HEK293T (cell line): ENCODE measurements around the gene PAX4.
A peak's percentile ranks its signal among the peaks of the same experiment; 100 is the strongest.

Experiments
- CTCF ChIA-PET: fragments of 350-600 bp; formaldehyde crosslinking; extraction: SDS; loops from one replicate; lab custom pipeline; 2021; ENCODE audit warnings: antibody characterized with exemption, inconsistent platforms; lab: Yijun Ruan, JAX
- POLR2A ChIA-PET: fragments of 350-600 bp; formaldehyde crosslinking; extraction: SDS; loops from one replicate; lab custom pipeline; 2020; ENCODE audit warnings: antibody characterized with exemption, inconsistent platforms; lab: Yijun Ruan, JAX
- DNase-seq: peaks from one replicate; pipeline ENCODE4 v3.0.0; 2012; ENCODE audit warnings: mixed read lengths; ENCODE audit errors: extremely low spot score
- ARNT ChIP-seq: fragments of 450-650 bp; IDR thresholded peaks from 2 replicates; pipeline ENCODE4 v1.6.1; 2017; ENCODE audit warnings: mild to moderate bottlenecking
- BHLHE40 ChIP-seq: fragments of 450-650 bp; IDR thresholded peaks from 2 replicates; pipeline ENCODE4 v1.6.1; 2016; ENCODE audit warnings: mild to moderate bottlenecking, moderate library complexity, borderline replicate concordance
- CTBP1 ChIP-seq: fragments of 450-650 bp; IDR thresholded peaks from 2 replicates; pipeline ENCODE4 v1.6.1; 2016; ENCODE audit warnings: borderline replicate concordance
- ELF4 ChIP-seq: fragments of 450-650 bp; IDR thresholded peaks from 2 replicates; pipeline ENCODE4 v1.6.1; 2017; ENCODE audit warnings: antibody characterized with exemption
- FOXA1 ChIP-seq: fragments of 450-650 bp; IDR thresholded peaks from 2 replicates; pipeline ENCODE4 v1.6.1; 2016; ENCODE audit warnings: mild to moderate bottlenecking
- FOXK2 ChIP-seq: fragments of 450-650 bp; IDR thresholded peaks from 2 replicates; pipeline ENCODE4 v1.6.1; 2016; ENCODE audit warnings: mild to moderate bottlenecking
- FOXM1 ChIP-seq: fragments of 450-650 bp; IDR thresholded peaks from 2 replicates; pipeline ENCODE4 v1.6.1; 2017; ENCODE audit warnings: mild to moderate bottlenecking, borderline replicate concordance
- HDGF ChIP-seq: fragments of 450-650 bp; IDR thresholded peaks from 2 replicates; pipeline ENCODE4 v1.6.1; 2017; ENCODE audit warnings: antibody characterized with exemption, borderline replicate concordance
- L3MBTL2 ChIP-seq: fragments of 450-650 bp; conservative IDR thresholded peaks from 2 replicates; pipeline ENCODE4 v1.6.1; 2016; ENCODE audit warnings: mild to moderate bottlenecking
- LEF1 ChIP-seq: fragments of 450-650 bp; IDR thresholded peaks from 2 replicates; pipeline ENCODE4 v1.6.1; 2017; ENCODE audit warnings: mild to moderate bottlenecking, borderline replicate concordance
- NFRKB ChIP-seq: fragments of 450-650 bp; IDR thresholded peaks from 2 replicates; pipeline ENCODE4 v1.6.1; 2016; ENCODE audit warnings: mild to moderate bottlenecking, moderate library complexity
- SP1 ChIP-seq: fragments of 450-650 bp; IDR thresholded peaks from 2 replicates; pipeline ENCODE4 v1.6.1; 2017
- SUZ12 ChIP-seq: fragments of 450-650 bp; IDR thresholded peaks from 2 replicates; pipeline ENCODE4 v1.6.1; 2016; ENCODE audit warnings: mild to moderate bottlenecking
- TARDBP ChIP-seq: fragments of 450-650 bp; IDR thresholded peaks from 2 replicates; pipeline ENCODE4 v1.6.1; 2016
- ZNF384 ChIP-seq: fragments of 450-650 bp; IDR thresholded peaks from 2 replicates; pipeline ENCODE4 v1.6.1; 2016
- TF ChIP-seq, protein P1 (sequence below): fragments of 450-650 bp; IDR thresholded peaks from 2 replicates; pipeline ENCODE4 v1.6.1; 2016

Gene PAX4

DNA sequence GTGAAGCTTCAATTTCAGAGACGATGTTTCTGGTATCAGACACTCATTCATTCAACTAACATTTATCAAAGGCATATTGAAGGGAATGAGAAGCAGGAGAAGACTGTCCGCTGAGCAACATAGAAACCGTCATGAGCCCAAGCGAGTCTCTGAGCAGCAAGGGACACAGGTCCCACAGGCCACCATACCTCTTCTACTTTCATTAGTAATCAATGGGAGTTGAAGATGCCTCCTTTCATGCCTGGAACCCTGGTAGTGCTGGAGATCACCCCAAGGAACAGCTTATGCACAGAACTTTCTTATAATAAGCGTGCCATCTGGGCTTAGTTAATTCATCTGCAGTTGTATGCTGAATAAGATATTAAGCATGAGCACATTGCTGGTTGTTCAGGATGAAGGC lies 1.2 kb downstream of the PAX4 start:
- ChIA-PET CTCF (no interaction called here), POLR2A (no interaction called here)
- TF ChIP-seq NFRKB = no peak
- TF ChIP-seq HDGF = no peak
- no peak for DNase-seq

DNA sequence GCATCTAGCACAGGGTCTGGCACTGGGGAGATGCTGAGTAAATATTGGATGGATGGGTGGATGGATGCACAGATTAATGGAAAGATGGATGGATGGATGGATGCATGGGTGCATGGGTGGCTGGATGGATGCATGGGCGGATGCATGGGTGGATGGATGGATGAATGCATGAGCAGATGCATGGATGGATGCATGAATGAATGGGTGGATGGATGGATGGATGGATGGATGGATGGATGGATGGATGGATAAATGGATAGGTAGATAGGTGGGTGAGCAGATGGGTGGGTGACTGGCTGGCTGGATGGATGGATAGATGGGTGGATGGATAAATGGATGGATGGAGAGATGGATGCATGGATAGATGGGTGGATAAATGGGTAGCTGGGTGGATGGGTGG lies 5.7 kb downstream of the PAX4 start:
- TF ChIP-seq ZNF384 (no peak), FOXK2 (no peak), BHLHE40 (no peak), LEF1 (no peak), HDGF (no peak), ARNT (no peak), L3MBTL2 (no peak), FOXA1 (no peak), SP1 (no peak), NFRKB (no peak), CTBP1 (no peak), ELF4 (no peak), TARDBP (no peak), SUZ12 (no peak), FOXM1 (no peak)
- TF ChIP-seq, protein P1, sequence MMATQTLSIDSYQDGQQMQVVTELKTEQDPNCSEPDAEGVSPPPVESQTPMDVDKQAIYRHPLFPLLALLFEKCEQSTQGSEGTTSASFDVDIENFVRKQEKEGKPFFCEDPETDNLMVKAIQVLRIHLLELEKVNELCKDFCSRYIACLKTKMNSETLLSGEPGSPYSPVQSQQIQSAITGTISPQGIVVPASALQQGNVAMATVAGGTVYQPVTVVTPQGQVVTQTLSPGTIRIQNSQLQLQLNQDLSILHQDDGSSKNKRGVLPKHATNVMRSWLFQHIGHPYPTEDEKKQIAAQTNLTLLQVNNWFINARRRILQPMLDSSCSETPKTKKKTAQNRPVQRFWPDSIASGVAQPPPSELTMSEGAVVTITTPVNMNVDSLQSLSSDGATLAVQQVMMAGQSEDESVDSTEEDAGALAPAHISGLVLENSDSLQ = no peak
- ChIA-PET CTCF (no interaction called here), POLR2A (no interaction called here)
- no peak for DNase-seq

DNA sequence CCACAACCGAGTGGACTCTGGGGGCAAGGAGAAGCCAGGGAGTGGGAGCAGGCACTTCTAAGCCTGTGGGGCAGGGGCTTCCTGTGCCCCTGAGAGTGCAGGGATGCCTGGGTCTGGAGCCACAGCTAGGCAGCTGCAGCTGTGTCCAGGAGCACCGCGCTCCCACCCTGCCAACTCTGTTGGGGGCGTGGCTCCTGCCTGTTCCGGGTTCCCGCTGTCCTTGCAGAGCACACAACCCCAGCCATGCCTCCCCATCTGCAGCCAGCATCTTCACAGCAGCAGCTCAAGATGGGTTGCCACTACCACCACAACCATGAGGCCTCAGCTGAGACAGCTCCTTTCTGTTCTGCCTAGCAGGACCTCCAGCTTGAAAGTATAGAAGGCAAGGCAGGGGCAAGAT lies 8.6 kb downstream of the PAX4 start:
- POLR2A ChIA-PET = no interaction called here
- CTCF ChIA-PET = no interaction called here
- no peak for TF ChIP-seq FOXK2
- no peak for TF ChIP-seq FOXM1
- no peak for TF ChIP-seq ZNF384
- no peak for TF ChIP-seq FOXA1
- no peak for TF ChIP-seq BHLHE40
- no peak for TF ChIP-seq SP1
- TF ChIP-seq ELF4 = no peak
- no peak for TF ChIP-seq LEF1
- no peak for TF ChIP-seq NFRKB
- no peak for TF ChIP-seq CTBP1
- TF ChIP-seq TARDBP = no peak
- TF ChIP-seq, protein P1 = no peak
- TF ChIP-seq L3MBTL2 = no peak
- TF ChIP-seq ARNT = no peak
- no peak for TF ChIP-seq HDGF
- no peak for TF ChIP-seq SUZ12
- DNase-seq = no peak

GRCh38 chr7:127608446-127608845 lies 9.5 kb downstream of the PAX4 start:
- no peak for TF ChIP-seq ELF4
- no peak for TF ChIP-seq L3MBTL2
- TF ChIP-seq, protein P1 = no peak
- no peak for TF ChIP-seq FOXA1
- POLR2A ChIA-PET = no interaction called here
- CTCF ChIA-PET = no interaction called here
- DNase-seq = no peak

GRCh38 chr7:127600885-127601284 lies 17.1 kb downstream of the PAX4 start:
- CTCF ChIA-PET = interaction anchor here (0.7 kb wide), 1 partner anchor 108 kb away, joined by 3 read pairs; no protein-coding TSS in a partner anchor
- POLR2A ChIA-PET = no interaction called here
- TF ChIP-seq SP1 = no peak
- no peak for TF ChIP-seq LEF1
- TF ChIP-seq FOXM1 = no peak
- no peak for TF ChIP-seq BHLHE40
- no peak for TF ChIP-seq ZNF384
- TF ChIP-seq, protein P1 = no peak
- no peak for TF ChIP-seq FOXK2
- TF ChIP-seq TARDBP = no peak
- no peak for TF ChIP-seq NFRKB
- no peak for TF ChIP-seq L3MBTL2
- no peak for TF ChIP-seq HDGF
- TF ChIP-seq ARNT = no peak
- TF ChIP-seq CTBP1 = no peak
- no peak for TF ChIP-seq ELF4
- no peak for DNase-seq

GRCh38 chr7:127598318-127598717 lies 19.6 kb downstream of the PAX4 start:
- TF ChIP-seq ELF4 (no peak), SUZ12 (no peak), L3MBTL2 (no peak), FOXK2 (no peak), NFRKB (no peak), BHLHE40 (no peak), FOXM1 (no peak), TARDBP (no peak), ZNF384 (no peak), ARNT (no peak), CTBP1 (no peak), HDGF (no peak), LEF1 (no peak), FOXA1 (no peak), SP1 (no peak)
- TF ChIP-seq, protein P1 = no peak
- POLR2A ChIA-PET = interaction anchor here (1.0 kb wide), 1 partner anchor 10 kb away, joined by 3 read pairs; the partner anchor contains the start of gene ARF5
- peak; percentile 38 for DNase-seq
- CTCF ChIA-PET = no interaction called here
